ENCODE data around the gene WDR62.

Gene WDR62

DNA sequence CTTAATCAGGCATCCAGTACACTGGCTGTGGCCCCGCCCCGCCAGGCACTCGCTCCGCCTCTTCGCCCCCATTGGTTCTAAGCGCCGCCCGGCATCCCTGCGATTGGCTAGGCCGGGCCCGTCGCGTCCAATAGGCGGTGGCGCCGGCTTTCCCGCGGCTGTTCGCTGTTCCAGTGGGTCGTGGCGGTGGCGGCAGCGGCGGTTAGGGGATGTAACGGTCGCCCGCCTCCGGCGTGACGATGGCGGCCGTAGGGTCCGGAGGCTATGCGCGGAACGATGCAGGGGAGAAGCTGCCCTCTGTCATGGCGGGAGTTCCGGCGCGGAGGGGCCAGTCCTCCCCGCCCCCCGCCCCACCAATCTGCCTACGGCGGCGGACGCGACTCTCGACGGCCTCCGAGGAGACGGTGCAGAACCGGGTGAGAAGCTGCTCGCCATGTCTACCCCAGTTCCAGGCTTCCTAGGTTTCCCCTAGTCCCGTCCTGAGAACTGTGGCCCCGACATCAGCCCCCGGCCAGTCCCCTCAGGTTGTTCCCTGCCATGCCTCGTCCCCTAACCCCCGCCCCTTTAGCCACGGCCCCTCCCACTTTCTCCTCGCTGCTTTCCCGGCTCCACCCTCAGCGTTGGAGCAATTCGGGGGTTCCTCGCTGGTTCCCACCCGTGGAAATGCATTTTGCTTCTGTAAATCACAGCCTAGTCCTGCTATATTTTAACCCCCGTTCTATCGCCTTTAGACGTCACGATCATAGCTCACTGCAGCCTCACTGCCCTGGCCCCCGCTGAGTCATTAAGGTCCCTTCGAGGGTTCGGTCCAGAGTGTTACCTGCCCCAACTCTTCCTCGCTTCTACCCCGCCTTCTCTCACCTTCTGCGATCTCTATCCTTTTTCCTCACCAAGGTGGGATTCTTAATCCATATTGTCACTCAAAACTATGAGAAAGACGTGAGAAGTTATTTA is at the start of gene WDR62:
TSS of gene WDR62 (plus strand) at position 165 of the 954 bp plus-strand sequence. CDS start at position 240, 75 bp downstream.
- peak; percentile 90 for DNase-seq (ENCODE audit: low read depth)

DNA sequence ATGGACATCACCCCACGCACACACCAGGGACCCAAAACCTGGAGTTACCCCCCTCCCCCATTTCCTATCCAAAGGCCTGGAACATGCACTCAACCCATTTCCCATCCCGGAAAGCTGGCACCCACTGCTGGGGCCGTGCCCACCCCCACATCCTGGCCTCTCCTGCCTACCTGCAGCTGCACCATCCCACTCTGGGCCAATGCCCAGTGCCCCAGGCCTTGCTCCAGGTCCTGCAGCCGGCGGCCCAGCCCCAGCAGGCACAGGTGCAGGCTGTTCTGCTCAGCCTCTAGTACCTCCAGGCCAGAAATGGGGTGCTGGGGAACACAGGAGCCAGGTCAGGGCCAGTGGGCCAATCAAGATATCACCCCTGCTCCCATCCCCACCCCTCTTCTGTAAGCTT is 47.7 kb upstream of the WDR62 start:
- DNase-seq (ENCODE audit: low read depth), result no peak

DNA sequence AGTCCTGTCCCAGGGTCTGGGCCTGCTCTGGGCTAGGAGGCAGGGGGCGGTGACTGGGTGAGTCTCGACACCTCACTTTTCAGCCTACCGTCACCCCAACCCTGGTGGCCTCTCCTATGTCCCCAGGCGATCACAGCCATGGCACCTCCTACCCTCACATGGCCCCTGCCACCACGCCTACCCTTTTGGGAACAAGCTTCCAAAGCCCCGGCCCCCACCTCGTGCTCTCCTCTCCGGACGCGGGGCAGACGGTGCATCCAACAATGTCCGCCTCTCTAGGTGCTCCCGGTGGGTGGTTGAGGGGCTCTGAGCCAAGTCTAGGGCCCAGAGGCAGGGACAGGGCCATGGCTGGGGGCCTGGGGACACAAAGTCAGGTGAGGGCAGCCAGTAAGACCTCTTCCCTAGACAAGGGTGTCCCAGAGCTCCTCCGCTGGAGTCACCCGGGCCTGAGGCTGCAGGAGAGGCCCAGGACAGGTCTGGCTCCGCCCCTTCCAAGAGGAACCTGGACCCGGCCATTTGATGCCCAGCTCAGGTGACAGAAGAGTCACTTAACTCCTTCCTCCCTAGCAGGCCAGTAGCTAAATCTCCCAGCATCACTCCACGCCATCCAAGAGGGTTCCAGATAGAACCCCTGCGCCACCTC is 46.2 kb upstream of the WDR62 start, which contains the start of gene SYNE4:
TSS of gene SYNE4 (minus strand) at position 478 of the 643 bp plus-strand sequence. CDS start at position 346, 132 bp downstream.
- DNase-seq (ENCODE audit: low read depth), result no peak

DNA sequence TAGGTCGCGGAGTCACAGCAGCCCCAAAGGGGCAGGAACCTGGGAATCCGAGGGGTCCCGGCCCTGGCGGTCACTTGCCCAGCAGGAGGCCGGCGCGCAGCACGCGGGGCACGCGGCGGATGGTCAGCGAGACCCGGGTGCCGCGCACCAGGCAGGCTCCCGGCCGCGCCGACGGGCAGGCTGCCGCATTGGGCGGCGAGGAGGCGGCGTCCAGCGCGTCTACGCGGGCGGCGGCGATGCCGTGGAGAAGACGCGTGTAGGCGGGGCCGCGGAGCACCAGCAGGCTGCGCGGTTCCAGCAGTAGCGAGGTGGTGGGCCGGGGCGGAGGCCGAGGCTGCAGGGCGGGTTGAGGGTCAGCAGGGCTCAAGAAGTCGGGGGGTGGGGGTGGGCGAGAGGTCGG is 45.5 kb upstream of the WDR62 start:
- no peak for DNase-seq (ENCODE audit: low read depth)

DNA sequence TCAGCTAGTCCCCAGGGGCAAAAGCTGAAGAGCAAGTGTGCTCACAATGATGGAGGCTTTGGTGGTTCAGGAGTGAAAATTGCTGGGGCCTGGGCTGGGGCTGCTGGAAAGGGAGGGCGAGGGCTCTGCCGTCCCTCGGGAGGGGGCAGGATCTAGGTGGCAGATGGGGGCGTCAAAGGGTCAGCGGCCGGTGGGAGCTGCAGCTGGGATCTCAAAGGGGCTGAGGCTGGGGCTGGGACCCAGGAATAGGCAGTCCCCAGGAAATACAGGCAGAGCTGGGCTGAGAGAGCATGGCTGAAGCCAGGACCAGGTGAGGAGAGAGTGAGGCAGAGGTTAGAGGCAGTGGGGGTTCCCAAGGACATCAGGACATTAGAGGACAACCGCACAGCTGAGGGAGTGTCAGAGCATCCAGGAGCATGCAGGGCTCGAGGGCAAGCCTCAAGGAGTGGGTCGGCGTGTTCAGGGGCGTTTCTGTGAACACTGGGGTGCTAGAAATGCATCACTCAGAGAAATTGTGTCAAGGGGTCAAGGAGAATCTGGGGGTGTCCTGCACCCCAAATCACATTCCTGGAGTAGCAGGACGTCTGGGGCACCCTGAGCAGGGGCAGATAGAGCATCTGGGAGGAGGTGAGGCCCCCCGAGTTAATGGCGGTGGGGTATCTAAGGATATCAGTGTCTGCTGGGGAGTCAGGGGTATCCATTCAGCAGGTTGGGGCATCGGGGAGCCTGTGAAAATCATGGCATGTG is 44.9 kb upstream of the WDR62 start:
- DNase-seq (ENCODE audit: low read depth), result no peak

DNA sequence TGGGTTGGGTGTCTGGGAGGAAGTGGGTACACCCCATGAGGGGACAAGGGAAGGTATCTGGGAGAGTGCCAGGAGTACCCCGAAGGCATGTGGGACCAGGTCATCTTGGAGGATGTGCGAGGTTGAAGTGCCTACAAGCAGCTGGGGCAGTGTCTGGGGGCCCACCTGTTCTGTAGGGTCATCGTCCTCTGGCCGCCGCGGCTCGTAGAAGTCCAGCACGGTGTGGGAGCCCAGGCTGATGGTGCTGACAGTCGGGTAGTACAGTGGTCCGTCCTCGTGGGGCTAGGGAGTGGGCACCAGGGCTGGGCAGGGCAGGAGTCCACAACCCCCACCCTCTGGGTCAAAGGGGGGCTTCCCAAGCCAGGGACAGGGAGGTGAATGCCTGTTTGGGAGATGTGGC is 44.3 kb upstream of the WDR62 start:
- no peak for DNase-seq (ENCODE audit: low read depth)

DNA sequence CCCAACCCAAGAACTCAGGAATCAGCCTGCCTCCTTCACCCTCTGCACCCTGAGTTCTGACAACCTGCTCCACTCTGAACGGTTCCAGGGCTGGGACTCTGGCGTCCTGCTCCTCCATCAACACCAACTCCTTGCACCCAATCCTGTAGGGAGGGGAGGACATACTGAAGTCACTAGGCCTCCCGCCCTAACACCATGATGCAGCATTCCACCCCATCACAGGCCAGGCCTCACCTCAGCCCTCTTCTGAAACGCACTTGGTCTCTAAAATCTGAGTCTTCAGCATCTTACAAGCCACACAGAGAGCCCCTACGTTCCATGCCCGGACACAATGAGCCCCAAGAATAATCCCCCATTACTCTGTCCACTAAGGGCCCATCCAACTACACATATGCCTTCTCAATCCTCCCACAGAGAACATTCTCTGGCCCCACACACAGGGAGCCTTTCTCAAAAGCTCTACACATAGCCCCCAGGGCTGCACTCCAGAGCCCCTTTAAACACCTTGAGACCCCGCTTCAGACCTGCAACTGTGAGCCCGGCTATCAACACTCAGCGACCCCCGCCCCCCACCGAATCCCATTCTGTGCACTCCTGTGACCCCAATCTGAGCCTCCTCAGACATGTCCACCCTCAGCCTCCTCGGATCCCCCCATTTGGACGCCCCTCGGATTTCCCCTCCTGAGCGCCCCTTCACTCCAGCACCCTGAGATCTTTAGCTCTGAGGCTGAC is 41.3 kb upstream of the WDR62 start:
- no peak for DNase-seq (ENCODE audit: low read depth)

DNA sequence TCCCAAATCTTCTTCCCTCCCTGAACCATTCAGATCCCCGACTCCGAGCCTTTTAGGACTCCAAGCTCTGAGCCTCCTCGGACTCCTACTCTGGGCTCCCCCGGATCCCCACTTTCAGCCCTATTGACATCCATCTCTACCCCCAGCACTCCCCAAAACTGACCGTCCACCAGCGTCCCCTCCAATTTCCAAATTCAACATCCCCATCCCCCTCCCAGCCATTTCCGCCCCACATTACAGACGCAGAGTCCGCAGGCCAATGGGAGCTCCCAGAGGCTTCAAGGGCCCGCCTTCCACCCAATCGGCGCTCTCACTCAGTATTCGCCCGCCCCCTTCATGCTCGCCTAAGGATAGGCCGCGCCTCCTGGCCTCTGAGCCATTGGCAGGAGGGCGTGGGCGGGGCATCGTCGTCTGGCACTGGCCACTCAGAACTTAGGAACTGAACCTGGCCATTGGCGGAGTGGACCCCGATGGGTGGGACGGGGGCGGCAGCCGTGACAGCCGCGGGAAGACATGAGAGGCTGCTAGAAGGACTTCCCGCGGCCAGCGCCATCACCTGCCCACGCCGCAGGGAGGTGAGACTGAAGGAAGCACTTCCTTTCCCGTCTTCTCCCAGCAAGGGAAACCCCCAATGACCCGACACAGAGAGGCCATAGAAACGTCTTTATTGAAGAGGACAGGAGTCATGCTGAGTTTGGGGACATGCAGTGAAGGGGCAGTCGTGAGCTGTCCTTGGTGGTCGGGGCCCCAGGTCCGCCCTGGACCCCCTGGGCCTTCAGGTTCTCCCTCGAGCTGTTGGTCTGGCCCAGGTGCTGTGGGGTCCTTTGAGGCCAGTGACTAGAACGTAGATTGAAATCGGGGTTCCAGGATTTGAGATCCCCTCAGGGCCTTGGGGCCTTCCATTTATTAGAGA is 40.4 kb upstream of the WDR62 start, which contains the start of gene ALKBH6:
TSS of gene ALKBH6 (minus strand) at position 202 of the 913 bp plus-strand sequence. CDS start 816 bp downstream, outside the sequence.
- peak; percentile 96 for DNase-seq (ENCODE audit: low read depth)

DNA sequence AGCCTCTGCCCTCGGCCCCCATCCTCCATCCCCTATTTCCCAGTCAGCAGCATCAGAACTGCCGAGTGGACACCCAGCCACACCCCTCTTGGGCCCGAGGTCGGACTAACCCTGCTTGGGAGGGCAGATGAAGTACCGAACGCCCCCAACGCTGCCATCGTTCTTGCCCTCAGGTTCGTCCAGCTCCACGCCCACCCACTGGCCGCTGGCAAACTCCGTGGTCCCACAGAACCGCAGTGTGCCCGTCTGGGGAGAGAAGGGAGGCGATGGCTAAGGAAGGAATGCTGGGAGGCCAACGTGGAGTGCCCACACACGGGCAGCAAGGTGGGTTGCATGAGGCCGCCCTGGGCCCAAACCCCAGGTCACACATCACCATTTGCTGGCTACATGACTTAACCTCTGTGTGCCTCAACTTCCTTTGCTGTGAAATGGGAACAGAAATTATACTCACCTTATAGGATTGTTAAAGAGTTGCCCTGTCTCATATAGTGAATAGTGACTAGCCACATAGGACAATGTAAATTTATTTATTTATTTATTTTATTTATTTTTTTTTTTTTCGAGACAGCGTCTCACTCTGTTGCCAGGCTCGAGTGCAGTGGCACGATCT is 35.5 kb upstream of the WDR62 start:
- DNase-seq (ENCODE audit: low read depth), result no peak

DNA sequence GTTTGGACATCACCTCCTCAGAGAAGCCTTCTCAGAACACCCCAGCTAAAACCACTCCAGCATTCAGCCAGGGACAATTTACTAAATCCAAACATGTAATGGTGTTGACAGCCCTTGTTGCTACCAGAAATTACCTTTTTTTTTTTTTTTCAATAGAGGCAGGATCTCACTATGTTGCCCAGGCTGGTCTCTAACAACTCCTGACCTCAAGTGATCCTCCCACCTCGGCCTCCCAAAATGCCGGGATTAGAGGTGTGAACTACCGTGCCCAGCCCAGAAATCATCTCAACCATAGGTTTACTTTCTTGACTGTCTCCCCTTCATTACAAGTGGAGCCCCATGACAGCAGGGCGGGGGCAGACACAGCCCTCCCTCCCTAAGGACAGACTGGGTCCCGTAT is 31.3 kb upstream of the WDR62 start:
- no peak for DNase-seq (ENCODE audit: low read depth)

DNA sequence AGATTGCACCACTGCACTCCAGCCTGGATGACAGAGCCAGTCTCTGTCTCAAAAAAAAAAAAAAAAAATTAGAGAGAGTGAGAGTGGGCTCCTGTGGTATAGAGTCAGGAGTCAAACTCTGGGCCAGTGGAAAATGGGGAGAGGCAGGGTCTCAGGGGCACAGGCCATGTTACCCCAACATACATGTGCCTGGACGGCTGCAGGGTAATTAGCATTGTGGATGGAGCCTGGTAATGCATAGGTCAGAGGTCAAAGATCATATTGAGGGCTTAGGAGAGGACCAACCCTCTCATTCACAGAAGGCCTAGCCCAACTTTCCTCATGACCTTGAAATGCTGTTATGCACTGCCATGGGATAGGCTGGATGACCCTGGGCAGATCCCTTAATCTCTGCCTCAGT is 29.2 kb upstream of the WDR62 start:
- DNase-seq (ENCODE audit: low read depth), result no peak

DNA sequence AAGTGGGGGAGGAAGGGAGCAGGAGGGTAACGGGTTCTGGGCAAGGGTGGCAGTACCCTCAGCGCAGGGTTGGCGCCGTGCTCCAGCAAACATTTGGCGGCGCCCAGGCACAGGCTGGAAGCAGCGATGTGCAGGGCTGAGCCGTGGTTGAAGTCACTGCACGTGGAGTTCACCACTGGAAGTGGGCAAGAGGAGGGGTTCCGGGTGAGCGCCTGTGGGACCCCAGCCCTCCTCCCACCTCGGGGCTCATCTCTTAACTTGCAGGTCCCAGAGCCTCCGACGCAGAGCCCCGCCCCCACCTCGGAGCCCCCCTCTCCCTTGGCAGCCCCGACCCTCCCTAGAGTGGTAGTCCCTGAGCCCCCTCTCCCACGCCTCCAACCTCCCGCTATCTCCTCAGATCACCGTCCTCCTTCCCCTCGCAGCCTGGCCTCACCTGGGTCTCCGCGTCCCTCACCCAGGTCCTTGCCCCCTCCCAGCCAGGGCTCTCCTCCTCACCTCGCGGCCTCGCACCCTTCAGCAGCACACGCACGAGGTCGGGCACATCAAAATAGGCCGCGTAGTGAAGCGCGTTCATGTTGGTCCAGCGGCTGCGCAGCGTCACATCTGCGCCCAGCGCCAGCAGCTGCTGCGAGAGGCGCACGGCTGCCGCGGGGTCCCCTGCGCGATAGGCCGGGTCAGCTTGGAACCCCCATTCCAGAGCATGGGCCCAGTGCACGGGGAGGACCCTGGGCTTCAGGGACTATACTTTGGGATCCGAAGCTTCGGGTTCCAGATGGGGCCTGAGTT is 28.4 kb upstream of the WDR62 start:
- DNase-seq (ENCODE audit: low read depth), result no peak

DNA sequence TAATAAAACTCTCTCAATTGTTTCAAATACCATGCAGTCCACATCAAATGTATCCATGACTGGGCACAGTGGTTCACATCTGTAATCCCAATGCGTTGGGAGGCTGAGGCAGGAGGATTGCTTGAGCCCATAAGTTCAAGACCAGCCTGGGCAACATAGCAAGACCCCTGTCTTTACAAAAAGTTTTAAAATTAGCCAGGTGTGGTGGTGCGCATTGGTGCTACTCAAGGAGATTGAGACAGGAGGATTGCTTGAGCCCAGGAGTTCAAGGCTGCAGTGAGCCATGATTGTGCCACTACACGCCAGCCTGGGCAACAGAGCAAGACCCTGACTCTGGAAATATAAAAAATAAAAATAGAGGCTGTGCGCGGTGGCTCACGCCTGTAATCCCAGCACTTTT is 27.0 kb upstream of the WDR62 start:
- DNase-seq (ENCODE audit: low read depth), result no peak

DNA sequence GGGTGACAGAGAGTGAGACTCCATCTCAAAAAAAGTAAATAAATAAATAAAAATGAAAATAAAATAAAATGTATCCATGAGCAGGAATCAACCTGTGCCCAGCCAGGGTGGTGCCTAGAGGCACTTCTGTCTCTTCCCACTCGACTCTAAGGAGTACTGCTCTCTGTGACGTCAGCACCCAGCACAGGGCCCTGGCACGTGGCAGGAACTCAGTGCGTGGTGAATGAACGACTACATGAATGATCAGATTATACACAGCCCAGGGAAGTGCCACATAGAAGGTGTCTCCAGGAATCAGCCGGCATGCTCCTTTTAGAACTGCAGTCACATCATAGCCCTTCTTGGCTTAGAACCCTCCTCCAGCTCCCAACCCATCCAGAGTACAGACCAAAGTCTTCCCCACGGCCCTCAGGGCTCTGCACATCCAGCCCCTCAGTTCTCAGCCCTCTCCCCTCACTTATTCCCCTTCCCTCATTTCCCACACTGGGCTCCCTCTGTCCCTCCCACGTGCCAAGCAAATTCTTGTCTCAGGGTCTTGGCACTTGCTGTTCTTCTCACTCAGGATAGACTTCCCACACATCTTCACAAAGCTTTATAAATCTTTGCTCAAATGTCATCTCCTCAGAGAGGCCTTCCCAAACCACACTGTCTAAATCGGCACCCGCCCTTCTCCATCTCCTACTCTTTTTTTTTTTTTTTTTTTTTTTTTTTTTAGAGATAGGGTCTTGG is 26.2 kb upstream of the WDR62 start:
- no peak for DNase-seq (ENCODE audit: low read depth)

DNA sequence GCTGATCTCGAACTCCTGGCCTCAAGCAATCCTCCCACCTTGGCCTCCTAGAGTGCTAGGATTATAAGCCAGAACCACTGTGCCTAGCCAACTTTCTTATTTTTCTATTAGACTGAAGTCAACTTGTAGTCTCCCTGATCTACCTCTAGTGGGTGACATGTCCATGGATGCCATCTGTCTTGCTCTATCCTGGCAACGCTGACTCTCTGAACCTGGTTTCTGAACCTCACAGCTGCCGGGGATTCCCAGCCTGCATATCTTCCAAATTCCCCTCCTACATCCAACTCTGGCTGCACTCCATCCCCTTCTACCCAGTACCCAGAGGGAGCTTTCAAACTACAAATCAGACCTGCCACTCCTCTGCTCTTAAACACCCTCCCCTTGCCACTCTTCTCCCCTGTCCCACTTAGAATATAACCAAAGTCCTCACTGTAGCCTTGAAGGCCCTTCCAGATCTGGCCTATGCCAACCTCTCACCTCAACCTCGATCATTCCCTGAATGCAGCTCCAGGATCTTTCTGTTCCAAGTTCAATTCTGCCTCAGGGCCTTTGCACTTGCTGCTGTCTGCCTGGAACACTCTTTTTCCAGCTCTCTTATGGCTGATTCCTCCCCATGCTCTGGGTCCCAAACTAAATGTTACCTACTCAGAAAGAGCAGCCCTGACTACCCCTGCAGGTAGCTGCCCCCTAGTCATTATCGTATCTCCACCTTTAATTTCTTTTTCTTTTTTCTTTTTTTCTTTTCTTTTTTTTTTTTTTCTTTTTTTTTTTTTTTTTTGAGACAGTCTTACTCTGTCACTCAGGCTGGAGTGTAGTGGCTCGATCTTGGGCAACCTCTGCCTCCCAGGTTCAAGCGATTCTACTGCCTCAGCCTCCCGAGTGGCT is 24.2 kb upstream of the WDR62 start:
- no peak for DNase-seq (ENCODE audit: low read depth)

DNA sequence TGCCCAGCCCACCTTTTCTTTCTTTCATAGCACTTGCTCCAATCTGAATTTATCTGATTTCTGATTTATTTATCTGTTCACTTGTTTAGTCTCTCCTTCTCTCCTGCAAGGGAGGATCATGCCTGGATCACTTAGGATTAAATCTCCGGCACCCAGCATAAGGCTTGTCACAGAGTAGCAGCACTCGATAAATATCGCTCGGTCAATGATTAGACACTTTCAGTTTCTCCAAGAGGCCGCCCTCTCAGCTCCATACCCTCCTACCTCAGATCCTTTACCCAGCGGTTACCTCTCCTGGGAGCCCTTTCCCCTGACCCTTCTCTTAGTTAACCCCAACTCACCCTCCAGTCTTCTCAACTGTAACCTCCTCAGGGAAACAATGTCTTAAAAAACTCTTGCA is 23.4 kb upstream of the WDR62 start:
- DNase-seq (ENCODE audit: low read depth), result no peak

DNA sequence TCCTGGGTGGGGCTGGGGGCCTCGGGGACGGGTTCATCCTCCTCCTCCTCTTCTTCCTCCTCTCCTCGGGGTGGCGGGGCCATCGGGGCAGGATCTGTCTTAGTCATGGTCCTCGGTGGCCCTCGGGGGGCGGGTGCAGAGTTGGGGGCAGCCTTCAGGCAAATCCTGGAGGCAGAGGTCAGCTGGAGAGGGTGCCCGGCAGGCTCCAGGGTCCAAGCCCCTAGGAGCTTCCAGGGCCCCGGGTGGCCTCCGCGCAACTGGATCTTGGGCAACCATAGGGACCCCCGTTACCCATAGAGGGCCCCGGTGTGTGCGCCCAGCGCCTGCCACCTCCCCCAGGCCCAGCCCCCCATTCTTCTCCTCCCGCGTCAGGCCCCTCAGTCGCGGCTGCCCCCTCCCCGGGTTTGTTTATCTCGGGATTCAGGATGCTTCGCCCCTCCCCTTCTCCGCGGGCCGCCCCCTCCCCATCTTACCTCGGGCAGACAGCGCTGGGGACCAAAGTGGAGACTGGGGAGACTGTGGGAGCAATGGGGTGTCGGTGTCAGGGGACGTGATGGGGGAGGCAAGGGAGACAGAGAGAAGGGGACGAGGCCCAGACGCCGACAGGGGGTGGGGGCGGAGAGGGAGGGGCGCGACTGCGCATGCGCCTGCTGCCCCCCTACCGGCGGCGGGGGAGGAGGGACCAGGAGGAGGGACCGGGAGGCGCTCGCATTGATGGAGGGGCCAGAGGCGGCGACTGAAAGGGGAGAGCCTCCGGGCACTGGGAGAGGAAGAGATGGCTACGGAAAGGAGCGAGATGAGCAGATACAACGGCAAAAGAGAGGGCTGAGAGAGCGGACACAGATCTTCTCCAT is 22.2 kb upstream of the WDR62 start, which contains the start of gene CLIP3:
TSS of gene CLIP3 (minus strand) at position 623 of the 854 bp plus-strand sequence. CDS start at position 107, 516 bp downstream.
- DNase-seq (ENCODE audit: low read depth), result peak; percentile 45

Measured in stimulated activated CD8-positive, alpha-beta memory T cell treated with anti-CD3 and anti-CD28 coated beads, Interleukin-12 subunit alpha, Interleukin-12 subunit beta, amount 100 ng/mL, for 4 hours (primary cell).